HepG2 (cell line): Measurements from ENCODE around the gene ADSS1. TPM values are rescaled to one million over a fixed set of nuclear protein-coding genes. Genes with fewer than 3 reads are reported as not detected.

Experiments
- ARID2 ChIP-seq: sonication (generic); formaldehyde crosslinking; IDR thresholded peaks from 2 replicates; pipeline ENCODE4 v1.8.1; 2022; ENCODE audit warnings: mild to moderate bottlenecking, missing genetic modification reagents, borderline replicate concordance
- BRD4 ChIP-seq: sonication (generic); formaldehyde crosslinking; IDR thresholded peaks from 2 replicates; pipeline ENCODE4 v1.4.0; 2020; ENCODE audit warnings: missing genetic modification reagents
- FOXO4 ChIP-seq: sonication (generic); formaldehyde crosslinking; conservative IDR thresholded peaks from 2 replicates; pipeline ENCODE4 v1.8.1; 2023; ENCODE audit warnings: missing genetic modification reagents
- IKZF5 ChIP-seq: IDR thresholded peaks from 2 replicates; pipeline ENCODE4 v1.6.1; 2018; ENCODE audit warnings: missing genetic modification reagents, mild to moderate bottlenecking, missing compliant biosample characterization
- KLF13 ChIP-seq: sonication (generic); formaldehyde crosslinking; IDR thresholded peaks from 2 replicates; pipeline ENCODE4 v1.4.0; 2020; ENCODE audit warnings: mild to moderate bottlenecking, missing genetic modification reagents
- PHF21A ChIP-seq: sonication (generic); formaldehyde crosslinking; IDR thresholded peaks from 2 replicates; pipeline ENCODE4 v1.5.0; 2020; ENCODE audit warnings: mild to moderate bottlenecking, missing genetic modification reagents
- RARG ChIP-seq: sonication (generic); formaldehyde crosslinking; IDR thresholded peaks from 2 replicates; pipeline ENCODE4 v1.4.0; 2020; ENCODE audit warnings: low read depth, mild to moderate bottlenecking, missing genetic modification reagents
- RBM22 ChIP-seq: fragments of 200-400 bp; formaldehyde crosslinking; optimal IDR thresholded peaks from 2 replicates; pipeline ENCODE3; 2017; ENCODE audit warnings: mild to moderate bottlenecking, low read length, moderate library complexity
- STAT5B ChIP-seq: sonication (generic); formaldehyde crosslinking; IDR thresholded peaks from 2 replicates; pipeline ENCODE4 v1.4.0; 2020; ENCODE audit warnings: missing genetic modification reagents
- TAF1 ChIP-seq: sonication (generic); formaldehyde crosslinking; IDR thresholded peaks from 2 replicates; pipeline ENCODE4 v1.4.0; 2020; ENCODE audit warnings: missing genetic modification reagents
- TSC22D2 ChIP-seq: sonication (generic); formaldehyde crosslinking; IDR thresholded peaks from 2 replicates; pipeline ENCODE4 v1.5.1; 2020; ENCODE audit warnings: missing genetic modification reagents, mild to moderate bottlenecking, borderline replicate concordance
- ZNF264 ChIP-seq: sonication (generic); formaldehyde crosslinking; IDR thresholded peaks from 2 replicates; pipeline ENCODE4 v1.4.0; 2020; ENCODE audit warnings: missing genetic modification reagents
- ZNF549 ChIP-seq: sonication (generic); formaldehyde crosslinking; IDR thresholded peaks from 2 replicates; pipeline ENCODE4 v1.5.0; 2020; ENCODE audit warnings: missing genetic modification reagents
- ZNF572 ChIP-seq: sonication (generic); formaldehyde crosslinking; IDR thresholded peaks from 2 replicates; pipeline ENCODE4 v1.5.1; 2020; ENCODE audit warnings: mild to moderate bottlenecking, missing genetic modification reagents
- ZNF800 ChIP-seq: sonication (generic); formaldehyde crosslinking; IDR thresholded peaks from 2 replicates; pipeline ENCODE4 v1.4.0; 2020; ENCODE audit warnings: missing genetic modification reagents
- ZSCAN29 ChIP-seq: sonication (generic); formaldehyde crosslinking; conservative IDR thresholded peaks from 2 replicates; pipeline ENCODE4 v1.4.0; 2020; ENCODE audit warnings: mild to moderate bottlenecking, missing genetic modification reagents
- ZSCAN9 ChIP-seq: IDR thresholded peaks from 2 replicates; pipeline ENCODE4 v1.6.1; 2016; ENCODE audit warnings: borderline replicate concordance
- polyA plus RNA-seq, 8 experiments: library from polyadenylated mRNA; depleted of rRNA in 3 of 8; stranded (reverse) in 7 of 8; unstranded in 1 of 8; fragments of >200 nt; fragmentation: Illumina TruSeq in 4 of 8; extraction: Trizol in 4 of 8; gene quantifications; 2 replicates each; pipeline versions ENCODE4 v1.2.1 to v1.2.3, GENCODE V29; 2011 to 2016; ENCODE audit warnings: low read depth in 4 of 8, missing spikeins in 1 of 8, mixed read lengths in 1 of 8; ENCODE audit not compliant: insufficient read depth in 1 of 8
- total RNA-seq, 5 experiments: library from RNA; depleted of rRNA; stranded (reverse); fragments of >200 nt; fragmentation: Illumina TruSeq; extraction: Trizol; gene quantifications; 2 replicates each; pipeline ENCODE4 v1.2.3, GENCODE V29; 2016; ENCODE audit warnings: low read depth in 1 of 5
- TF ChIP-seq, protein P1 (sequence below): sonication (generic); formaldehyde crosslinking; IDR thresholded peaks from 2 replicates; pipeline ENCODE4 v1.4.0; 2020; ENCODE audit warnings: mild to moderate bottlenecking, missing genetic modification reagents
- TF ChIP-seq, protein P2 (sequence below): sonication (generic); formaldehyde crosslinking; IDR thresholded peaks from 2 replicates; pipeline ENCODE4 v1.4.0; 2020; ENCODE audit warnings: missing genetic modification reagents
- TF ChIP-seq, protein P3 (sequence below): sonication (generic); formaldehyde crosslinking; IDR thresholded peaks from 2 replicates; pipeline ENCODE4 v1.4.0; 2020; ENCODE audit warnings: mild to moderate bottlenecking, missing genetic modification reagents

ADSS1 gene
- total and polyA plus RNA-seq, 2 of the 13 experiments (the other 11 are each of a cell fraction or from before 2014, with no cell fraction given) = 1.0 to 36.7 TPM

- no peak; the same call in 1 of the 2 replicates for TF ChIP-seq IKZF5 (CRISPR knock-in tag)
- 0 out of 2 replicates have a peak, but pooled peaks have one; percentile 44 for TF ChIP-seq ZSCAN9 (CRISPR knock-in tag)
- no peak for TF ChIP-seq BRD4 (CRISPR knock-in tag)
- no peak for TF ChIP-seq KLF13 (CRISPR knock-in tag)
- no peak for TF ChIP-seq STAT5B (CRISPR knock-in tag)
- 0 out of 2 replicates have a peak, but pooled peaks have one; percentile 36 for TF ChIP-seq TSC22D2 (CRISPR knock-in tag)
- TF ChIP-seq, protein P1, sequence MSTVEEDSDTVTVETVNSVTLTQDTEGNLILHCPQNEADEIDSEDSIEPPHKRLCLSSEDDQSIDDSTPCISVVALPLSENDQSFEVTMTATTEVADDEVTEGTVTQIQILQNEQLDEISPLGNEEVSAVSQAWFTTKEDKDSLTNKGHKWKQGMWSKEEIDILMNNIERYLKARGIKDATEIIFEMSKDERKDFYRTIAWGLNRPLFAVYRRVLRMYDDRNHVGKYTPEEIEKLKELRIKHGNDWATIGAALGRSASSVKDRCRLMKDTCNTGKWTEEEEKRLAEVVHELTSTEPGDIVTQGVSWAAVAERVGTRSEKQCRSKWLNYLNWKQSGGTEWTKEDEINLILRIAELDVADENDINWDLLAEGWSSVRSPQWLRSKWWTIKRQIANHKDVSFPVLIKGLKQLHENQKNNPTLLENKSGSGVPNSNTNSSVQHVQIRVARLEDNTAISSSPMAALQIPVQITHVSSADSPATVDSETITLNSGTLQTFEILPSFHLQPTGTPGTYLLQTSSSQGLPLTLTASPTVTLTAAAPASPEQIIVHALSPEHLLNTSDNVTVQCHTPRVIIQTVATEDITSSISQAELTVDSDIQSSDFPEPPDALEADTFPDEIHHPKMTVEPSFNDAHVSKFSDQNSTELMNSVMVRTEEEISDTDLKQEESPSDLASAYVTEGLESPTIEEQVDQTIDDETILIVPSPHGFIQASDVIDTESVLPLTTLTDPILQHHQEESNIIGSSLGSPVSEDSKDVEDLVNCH (CRISPR knock-in tag) = no peak
- no peak for TF ChIP-seq ZNF549 (CRISPR knock-in tag)
- TF ChIP-seq, protein P2, sequence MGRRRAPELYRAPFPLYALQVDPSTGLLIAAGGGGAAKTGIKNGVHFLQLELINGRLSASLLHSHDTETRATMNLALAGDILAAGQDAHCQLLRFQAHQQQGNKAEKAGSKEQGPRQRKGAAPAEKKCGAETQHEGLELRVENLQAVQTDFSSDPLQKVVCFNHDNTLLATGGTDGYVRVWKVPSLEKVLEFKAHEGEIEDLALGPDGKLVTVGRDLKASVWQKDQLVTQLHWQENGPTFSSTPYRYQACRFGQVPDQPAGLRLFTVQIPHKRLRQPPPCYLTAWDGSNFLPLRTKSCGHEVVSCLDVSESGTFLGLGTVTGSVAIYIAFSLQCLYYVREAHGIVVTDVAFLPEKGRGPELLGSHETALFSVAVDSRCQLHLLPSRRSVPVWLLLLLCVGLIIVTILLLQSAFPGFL (CRISPR knock-in tag) = no peak
- no peak for TF ChIP-seq ZNF800 (CRISPR knock-in tag)
- no peak for TF ChIP-seq FOXO4 (CRISPR knock-in tag)
- TF ChIP-seq RBM22 = no peak
- no peak for TF ChIP-seq ZNF264 (CRISPR knock-in tag)
- no peak for TF ChIP-seq ZNF572 (CRISPR knock-in tag)
- 0 out of 2 replicates have a peak, but pooled peaks have one; percentile 8 for TF ChIP-seq TAF1 (CRISPR knock-in tag)
- 0 out of 2 replicates have a peak, but pooled peaks have one; percentile 23 for TF ChIP-seq ZSCAN29 (CRISPR knock-in tag)
- TF ChIP-seq, protein P3, sequence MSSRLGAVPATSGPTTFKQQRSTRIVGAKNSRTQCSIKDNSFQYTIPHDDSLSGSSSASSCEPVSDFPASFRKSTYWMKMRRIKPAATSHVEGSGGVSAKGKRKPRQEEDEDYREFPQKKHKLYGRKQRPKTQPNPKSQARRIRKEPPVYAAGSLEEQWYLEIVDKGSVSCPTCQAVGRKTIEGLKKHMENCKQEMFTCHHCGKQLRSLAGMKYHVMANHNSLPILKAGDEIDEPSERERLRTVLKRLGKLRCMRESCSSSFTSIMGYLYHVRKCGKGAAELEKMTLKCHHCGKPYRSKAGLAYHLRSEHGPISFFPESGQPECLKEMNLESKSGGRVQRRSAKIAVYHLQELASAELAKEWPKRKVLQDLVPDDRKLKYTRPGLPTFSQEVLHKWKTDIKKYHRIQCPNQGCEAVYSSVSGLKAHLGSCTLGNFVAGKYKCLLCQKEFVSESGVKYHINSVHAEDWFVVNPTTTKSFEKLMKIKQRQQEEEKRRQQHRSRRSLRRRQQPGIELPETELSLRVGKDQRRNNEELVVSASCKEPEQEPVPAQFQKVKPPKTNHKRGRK = no peak
- no peak for TF ChIP-seq ARID2
- no peak for TF ChIP-seq RARG
- peak; percentile 78 for TF ChIP-seq PHF21A
Measured at GRCh38 chr14:104680806-104681688, 43.0 kb upstream of the ADSS1 start (continued).
